Measurements from ENCODE around the gene KCNA2.

Gene KCNA2

GRCh38 chr1:110576441-110576840 is 29.7 kb downstream of the KCNA2 start:
- Histone ChIP-seq H3K9me3 (ENCODE audit: control insufficient read depth in 5 of 5, low read length in 5 of 5) (no peaks in the 10 kb centered on the region), H3K9ac (ENCODE audit: low read length in 5 of 5) (no peak overlapping the region), H3K36me3 (ENCODE audit: control insufficient read depth in 5 of 5, insufficient read depth in 5 of 5, low read length in 5 of 5) (no peaks in the 10 kb centered on the region), H3K4me3 (ENCODE audit: low read depth in 1 of 5, low read length in 5 of 5) (no peak overlapping the region), H3K27ac (ENCODE audit: low read depth, low read length) (no peak overlapping the region), H3K4me1 (ENCODE audit: control insufficient read depth in 5 of 5, insufficient read depth in 5 of 5, low read length in 5 of 5) (peaks cover 0 to 3% (median 0%) of the 10 kb centered on the region in 5 donors), H3K27me3 (ENCODE audit: control insufficient read depth in 5 of 5, insufficient read depth in 4 of 5, low read length in 5 of 5) (peaks cover 2 to 7% (median 3%) of the 10 kb centered on the region in 5 donors)

GRCh38 chr1:110573314-110573713 is 32.8 kb downstream of the KCNA2 start:
- no peaks in the 10 kb centered on the region for H3K4me1 ChIP-seq (ENCODE audit: control insufficient read depth in 5 of 5, insufficient read depth in 5 of 5, low read length in 5 of 5)
- no peak overlapping the region for H3K27ac ChIP-seq (ENCODE audit: low read depth, low read length)
- H3K27me3 ChIP-seq (ENCODE audit: control insufficient read depth in 5 of 5, insufficient read depth in 4 of 5, low read length in 5 of 5) = peaks cover 3 to 11% (median 7%) of the 10 kb centered on the region in 5 donors
- H3K36me3 ChIP-seq (ENCODE audit: control insufficient read depth in 5 of 5, insufficient read depth in 5 of 5, low read length in 5 of 5) = no peaks in the 10 kb centered on the region
- no peak overlapping the region for H3K9ac ChIP-seq (ENCODE audit: low read length in 5 of 5)
- H3K9me3 ChIP-seq (ENCODE audit: control insufficient read depth in 5 of 5, low read length in 5 of 5) = no peaks in the 10 kb centered on the region
- no peak overlapping the region for H3K4me3 ChIP-seq (ENCODE audit: low read depth in 1 of 5, low read length in 5 of 5)

GRCh38 chr1:110572751-110573150 is 33.4 kb downstream of the KCNA2 start:
- Histone ChIP-seq H3K36me3 (ENCODE audit: control insufficient read depth in 5 of 5, insufficient read depth in 5 of 5, low read length in 5 of 5) (no peaks in the 10 kb centered on the region), H3K9ac (ENCODE audit: low read length in 5 of 5) (no peak overlapping the region), H3K4me1 (ENCODE audit: control insufficient read depth in 5 of 5, insufficient read depth in 5 of 5, low read length in 5 of 5) (no peaks in the 10 kb centered on the region), H3K4me3 (ENCODE audit: low read depth in 1 of 5, low read length in 5 of 5) (no peak overlapping the region), H3K9me3 (ENCODE audit: control insufficient read depth in 5 of 5, low read length in 5 of 5) (no peaks in the 10 kb centered on the region), H3K27ac (ENCODE audit: low read depth, low read length) (no peak overlapping the region), H3K27me3 (ENCODE audit: control insufficient read depth in 5 of 5, insufficient read depth in 4 of 5, low read length in 5 of 5) (peaks cover 0 to 11% (median 7%) of the 10 kb centered on the region in 5 donors)

GRCh38 chr1:110570901-110571300 is 35.3 kb downstream of the KCNA2 start:
- H3K27me3 ChIP-seq (ENCODE audit: control insufficient read depth in 5 of 5, insufficient read depth in 4 of 5, low read length in 5 of 5) = peaks cover 0 to 14% (median 9%) of the 10 kb centered on the region in 5 donors
- H3K9me3 ChIP-seq (ENCODE audit: control insufficient read depth in 5 of 5, low read length in 5 of 5) = no peaks in the 10 kb centered on the region
- no peak overlapping the region for H3K9ac ChIP-seq (ENCODE audit: low read length in 5 of 5)
- no peaks in the 10 kb centered on the region for H3K4me1 ChIP-seq (ENCODE audit: control insufficient read depth in 5 of 5, insufficient read depth in 5 of 5, low read length in 5 of 5)
- H3K4me3 ChIP-seq (ENCODE audit: low read depth in 1 of 5, low read length in 5 of 5) = no peak overlapping the region
- no peaks in the 10 kb centered on the region for H3K36me3 ChIP-seq (ENCODE audit: control insufficient read depth in 5 of 5, insufficient read depth in 5 of 5, low read length in 5 of 5)
- no peak overlapping the region for H3K27ac ChIP-seq (ENCODE audit: low read depth, low read length)

- Histone ChIP-seq H3K4me1 (ENCODE audit: control insufficient read depth in 5 of 5, insufficient read depth in 5 of 5, low read length in 5 of 5) (no peaks in the 10 kb centered on the region), H3K9ac (ENCODE audit: low read length in 5 of 5) (no peak overlapping the region), H3K9me3 (ENCODE audit: control insufficient read depth in 5 of 5, low read length in 5 of 5) (no peaks in the 10 kb centered on the region), H3K27ac (ENCODE audit: low read depth, low read length) (no peak overlapping the region), H3K36me3 (ENCODE audit: control insufficient read depth in 5 of 5, insufficient read depth in 5 of 5, low read length in 5 of 5) (no peaks in the 10 kb centered on the region), H3K27me3 (ENCODE audit: control insufficient read depth in 5 of 5, insufficient read depth in 4 of 5, low read length in 5 of 5) (peaks cover 0 to 14% (median 9%) of the 10 kb centered on the region in 5 donors), H3K4me3 (ENCODE audit: low read depth in 1 of 5, low read length in 5 of 5) (no peak overlapping the region)
These were observed 35.9 kb downstream of the KCNA2 start for GRCh38 chr1:110570307-110570706.

- no peak overlapping the region for H3K4me3 ChIP-seq (ENCODE audit: low read depth in 1 of 5, low read length in 5 of 5)
- peaks cover 0 to 13% (median 11%) of the 10 kb centered on the region in 5 donors for H3K27me3 ChIP-seq (ENCODE audit: control insufficient read depth in 5 of 5, insufficient read depth in 4 of 5, low read length in 5 of 5)
- no peaks in the 10 kb centered on the region for H3K36me3 ChIP-seq (ENCODE audit: control insufficient read depth in 5 of 5, insufficient read depth in 5 of 5, low read length in 5 of 5)
- H3K9ac ChIP-seq (ENCODE audit: low read length in 5 of 5) = no peak overlapping the region
- H3K4me1 ChIP-seq (ENCODE audit: control insufficient read depth in 5 of 5, insufficient read depth in 5 of 5, low read length in 5 of 5) = no peaks in the 10 kb centered on the region
- no peak overlapping the region for H3K27ac ChIP-seq (ENCODE audit: low read depth, low read length)
- H3K9me3 ChIP-seq (ENCODE audit: control insufficient read depth in 5 of 5, low read length in 5 of 5) = no peaks in the 10 kb centered on the region
These were observed 39.3 kb downstream of the KCNA2 start for GRCh38 chr1:110566836-110567235.

- Histone ChIP-seq H3K27me3 (ENCODE audit: control insufficient read depth in 5 of 5, insufficient read depth in 4 of 5, low read length in 5 of 5) (peaks cover 0 to 19% (median 8%) of the 10 kb centered on the region in 5 donors), H3K36me3 (ENCODE audit: control insufficient read depth in 5 of 5, insufficient read depth in 5 of 5, low read length in 5 of 5) (no peaks in the 10 kb centered on the region), H3K4me3 (ENCODE audit: low read depth in 1 of 5, low read length in 5 of 5) (no peak overlapping the region), H3K9me3 (ENCODE audit: control insufficient read depth in 5 of 5, low read length in 5 of 5) (no peaks in the 10 kb centered on the region), H3K4me1 (ENCODE audit: control insufficient read depth in 5 of 5, insufficient read depth in 5 of 5, low read length in 5 of 5) (no peaks in the 10 kb centered on the region), H3K9ac (ENCODE audit: low read length in 5 of 5) (no peak overlapping the region), H3K27ac (ENCODE audit: low read depth, low read length) (no peak overlapping the region)
These were observed 40.6 kb downstream of the KCNA2 start for GRCh38 chr1:110565565-110565964.

- H3K36me3 ChIP-seq (ENCODE audit: control insufficient read depth in 5 of 5, insufficient read depth in 5 of 5, low read length in 5 of 5) = no peaks in the 10 kb centered on the region
- no peak overlapping the region for H3K4me3 ChIP-seq (ENCODE audit: low read depth in 1 of 5, low read length in 5 of 5)
These were observed 43.1 kb downstream of the KCNA2 start for GRCh38 chr1:110563089-110563488.

GRCh38 chr1:110561596-110561995 is 44.6 kb downstream of the KCNA2 start:
- Histone ChIP-seq H3K27ac (ENCODE audit: low read depth, low read length) (no peak overlapping the region), H3K9ac (ENCODE audit: low read length in 5 of 5) (no peak overlapping the region), H3K27me3 (ENCODE audit: control insufficient read depth in 5 of 5, insufficient read depth in 4 of 5, low read length in 5 of 5) (peaks cover 0 to 20% (median 8%) of the 10 kb centered on the region in 5 donors), H3K4me1 (ENCODE audit: control insufficient read depth in 5 of 5, insufficient read depth in 5 of 5, low read length in 5 of 5) (peaks cover 0 to 1% (median 0%) of the 10 kb centered on the region in 5 donors), H3K9me3 (ENCODE audit: control insufficient read depth in 5 of 5, low read length in 5 of 5) (no peaks in the 10 kb centered on the region), H3K36me3 (ENCODE audit: control insufficient read depth in 5 of 5, insufficient read depth in 5 of 5, low read length in 5 of 5) (no peaks in the 10 kb centered on the region), H3K4me3 (ENCODE audit: low read depth in 1 of 5, low read length in 5 of 5) (no peak overlapping the region)

More at GRCh38 chr1:110563089-110563488, 43.1 kb downstream of the KCNA2 start:
- H3K27me3 ChIP-seq (ENCODE audit: control insufficient read depth in 5 of 5, insufficient read depth in 4 of 5, low read length in 5 of 5) = peaks cover 0 to 20% (median 8%) of the 10 kb centered on the region in 5 donors
- H3K9ac ChIP-seq (ENCODE audit: low read length in 5 of 5) = no peak overlapping the region
- no peak overlapping the region for H3K27ac ChIP-seq (ENCODE audit: low read depth, low read length)
- H3K4me1 ChIP-seq (ENCODE audit: control insufficient read depth in 5 of 5, insufficient read depth in 5 of 5, low read length in 5 of 5) = no peaks in the 10 kb centered on the region
- no peaks in the 10 kb centered on the region for H3K9me3 ChIP-seq (ENCODE audit: control insufficient read depth in 5 of 5, low read length in 5 of 5)

- peaks cover 6 to 17% (median 13%) of the 10 kb centered on the region in 5 donors for H3K4me1 ChIP-seq (ENCODE audit: control insufficient read depth in 5 of 5, insufficient read depth in 5 of 5, low read length in 5 of 5)
- H3K9me3 ChIP-seq (ENCODE audit: control insufficient read depth in 5 of 5, low read length in 5 of 5) = no peaks in the 10 kb centered on the region
- H3K27me3 ChIP-seq (ENCODE audit: control insufficient read depth in 5 of 5, insufficient read depth in 4 of 5, low read length in 5 of 5) = peaks cover 4 to 24% (median 13%) of the 10 kb centered on the region in 5 donors
- H3K9ac ChIP-seq (ENCODE audit: low read length in 5 of 5) = no peak overlapping the region
- no peak overlapping the region for H3K27ac ChIP-seq (ENCODE audit: low read depth, low read length)
- H3K36me3 ChIP-seq (ENCODE audit: control insufficient read depth in 5 of 5, insufficient read depth in 5 of 5, low read length in 5 of 5) = no peaks in the 10 kb centered on the region
- no peak overlapping the region for H3K4me3 ChIP-seq (ENCODE audit: low read depth in 1 of 5, low read length in 5 of 5)
These were observed 47.0 kb downstream of the KCNA2 start for GRCh38 chr1:110559157-110559556.

Measured in subcutaneous abdominal adipose tissue (tissue), 5 donors.